GM19372 (cell line): Measurements from ENCODE around the gene ENDOD1.
"Not testable (repeated sequence)": the region's sequence is repeated elsewhere in the genome, so short reads cannot be mapped to it uniquely, and the experiment has no call there.

ENCODE experiments used
- ATAC-seq: cut with Tn5 transposase; IDR thresholded peaks from one replicate; pipeline ENCODE4 v1.9.1; 2021; ENCODE audit warnings: mild to moderate bottlenecking, low read depth, moderate library complexity; ENCODE audit not compliant: unreplicated experiment

Gene ENDOD1

GRCh38 chr11:95089620-95090542 is at the start of gene ENDOD1:
Gene ENDOD1, plus strand, starts transcription at chr11:95089846. Its CDS starts 82 bp downstream, at chr11:95089928.
- ATAC-seq = peak; percentile 79

GRCh38 chr11:95042239-95042638 is 47.4 kb upstream of the ENDOD1 start:
- ATAC-seq = no peak

- ATAC-seq = no peak
Observed at GRCh38 chr11:95042906-95043305, 46.7 kb upstream of the ENDOD1 start.

GRCh38 chr11:95044010-95044409 is 45.6 kb upstream of the ENDOD1 start:
- ATAC-seq = no peak

- no peak for ATAC-seq
Observed at GRCh38 chr11:95045812-95046211, 43.8 kb upstream of the ENDOD1 start.

- ATAC-seq = not testable (repeated sequence)
Observed at GRCh38 chr11:95049122-95049521, 40.5 kb upstream of the ENDOD1 start, which contains the start of gene KDM4F. Gene KDM4F, plus strand, starts transcription at chr11:95049422.

- ATAC-seq = no peak
Observed at GRCh38 chr11:95050595-95051202, 38.9 kb upstream of the ENDOD1 start.

GRCh38 chr11:95054356-95054755 is 35.3 kb upstream of the ENDOD1 start:
- ATAC-seq = no peak

- ATAC-seq = peak; percentile 85
Observed at GRCh38 chr11:95055283-95055897, 34.3 kb upstream of the ENDOD1 start.

GRCh38 chr11:95057959-95058358 is 31.7 kb upstream of the ENDOD1 start:
- no peak for ATAC-seq

GRCh38 chr11:95058621-95059020 is 31.0 kb upstream of the ENDOD1 start:
- ATAC-seq = no peak

- no peak for ATAC-seq
Observed at GRCh38 chr11:95059046-95059445, 30.6 kb upstream of the ENDOD1 start.

- ATAC-seq = no peak
Observed at GRCh38 chr11:95065336-95065735, 24.3 kb upstream of the ENDOD1 start.

GRCh38 chr11:95066716-95067038 is 23.0 kb upstream of the ENDOD1 start, which contains the start of gene SRSF8:
Gene SRSF8, plus strand, starts transcription at chr11:95066919. Its CDS starts 308 bp downstream, at chr11:95067227.
- ATAC-seq = peak; percentile 30

GRCh38 chr11:95067039-95067840 is 22.4 kb upstream of the ENDOD1 start:
- peak; percentile 49 for ATAC-seq

GRCh38 chr11:95067841-95068219 is 21.8 kb upstream of the ENDOD1 start:
- ATAC-seq = no peak

GRCh38 chr11:95068549-95068948 is 21.1 kb upstream of the ENDOD1 start:
- peak; percentile 61 for ATAC-seq

GRCh38 chr11:95070471-95070870 is 19.2 kb upstream of the ENDOD1 start:
- ATAC-seq = no peak

GRCh38 chr11:95072948-95073347 is 16.7 kb upstream of the ENDOD1 start:
- ATAC-seq = no peak

GRCh38 chr11:95074792-95075563 is 14.7 kb upstream of the ENDOD1 start:
- ATAC-seq = no peak
